SK-N-SH treated with all-trans-retinoic acid at 6 μM for 48 hours (cell line): ENCODE results near the gene SP140.

Experiments
- ARNTL ChIP-seq: fragments of 450-650 bp; formaldehyde crosslinking; IDR thresholded peaks from 2 replicates; pipeline ENCODE4 v1.5.0; 2020; ENCODE audit warnings: low read depth, mild to moderate bottlenecking, moderate library complexity, borderline replicate concordance
- CREB5 ChIP-seq: fragments of 250-450 bp; sonication (Bioruptor Pico); IDR thresholded peaks from 2 replicates; pipeline ENCODE4 v1.5.1; 2020; ENCODE audit warnings: low read depth, mild to moderate bottlenecking, moderate library complexity
- GLIS3 ChIP-seq: fragments of 250-450 bp; sonication (Bioruptor Pico); IDR thresholded peaks from 2 replicates; pipeline ENCODE4 v1.5.0; 2020; ENCODE audit warnings: mild to moderate bottlenecking, moderate library complexity
- PPARA ChIP-seq: fragments of 250-450 bp; sonication (Bioruptor Pico); IDR thresholded peaks from 2 replicates; pipeline ENCODE4 v1.5.0; 2020; ENCODE audit warnings: mild to moderate bottlenecking, borderline replicate concordance
- RARB ChIP-seq: fragments of 250-450 bp; sonication (Bioruptor Pico); IDR thresholded peaks from 2 replicates; pipeline ENCODE4 v1.8.0; 2021; ENCODE audit warnings: mild to moderate bottlenecking, moderate library complexity
- SNAI2 ChIP-seq: fragments of 250-450 bp; sonication (Bioruptor Pico); IDR thresholded peaks from 2 replicates; pipeline ENCODE4 v1.5.0; 2020; ENCODE audit warnings: mild to moderate bottlenecking, moderate library complexity
- ZC3H10 ChIP-seq: fragments of 250-450 bp; sonication (Bioruptor Pico); IDR thresholded peaks from 2 replicates; pipeline ENCODE4 v1.5.1; 2021; ENCODE audit warnings: mild to moderate bottlenecking, moderate library complexity
- ZFP3 ChIP-seq: fragments of 250-450 bp; sonication (Bioruptor Pico); IDR thresholded peaks from 2 replicates; pipeline ENCODE4 v1.5.0; 2020; ENCODE audit warnings: mild to moderate bottlenecking, moderate library complexity
- ZFP30 ChIP-seq: fragments of 450-650 bp; formaldehyde crosslinking; IDR thresholded peaks from 2 replicates; pipeline ENCODE4 v1.5.0; 2022; ENCODE audit warnings: mild to moderate bottlenecking, moderate library complexity
- ZNF70 ChIP-seq: fragments of 450-650 bp; formaldehyde crosslinking; IDR thresholded peaks from 2 replicates; pipeline ENCODE4 v1.5.0; 2020; ENCODE audit warnings: mild to moderate bottlenecking, moderate library complexity
- TF ChIP-seq, protein P1 (sequence below): fragments of 250-450 bp; sonication (Bioruptor Pico); IDR thresholded peaks from 2 replicates; pipeline ENCODE4 v1.8.0; 2020; ENCODE audit warnings: mild to moderate bottlenecking, moderate library complexity, borderline replicate concordance

GRCh38 chr2:230347659-230348305, 122.2 kb downstream of the SP140 start:
- no peak for TF ChIP-seq RARB (CRISPR knock-in tag)
- TF ChIP-seq ZFP3 = no peak
- TF ChIP-seq ZC3H10 = no peak
- TF ChIP-seq ZNF70 (CRISPR knock-in tag) = no peak
- no peak for TF ChIP-seq PPARA (CRISPR knock-in tag)
- TF ChIP-seq SNAI2 (CRISPR knock-in tag) = no peak
- no peak for TF ChIP-seq ZFP30
- no peak for TF ChIP-seq CREB5 (CRISPR knock-in tag)
- TF ChIP-seq, protein P1, sequence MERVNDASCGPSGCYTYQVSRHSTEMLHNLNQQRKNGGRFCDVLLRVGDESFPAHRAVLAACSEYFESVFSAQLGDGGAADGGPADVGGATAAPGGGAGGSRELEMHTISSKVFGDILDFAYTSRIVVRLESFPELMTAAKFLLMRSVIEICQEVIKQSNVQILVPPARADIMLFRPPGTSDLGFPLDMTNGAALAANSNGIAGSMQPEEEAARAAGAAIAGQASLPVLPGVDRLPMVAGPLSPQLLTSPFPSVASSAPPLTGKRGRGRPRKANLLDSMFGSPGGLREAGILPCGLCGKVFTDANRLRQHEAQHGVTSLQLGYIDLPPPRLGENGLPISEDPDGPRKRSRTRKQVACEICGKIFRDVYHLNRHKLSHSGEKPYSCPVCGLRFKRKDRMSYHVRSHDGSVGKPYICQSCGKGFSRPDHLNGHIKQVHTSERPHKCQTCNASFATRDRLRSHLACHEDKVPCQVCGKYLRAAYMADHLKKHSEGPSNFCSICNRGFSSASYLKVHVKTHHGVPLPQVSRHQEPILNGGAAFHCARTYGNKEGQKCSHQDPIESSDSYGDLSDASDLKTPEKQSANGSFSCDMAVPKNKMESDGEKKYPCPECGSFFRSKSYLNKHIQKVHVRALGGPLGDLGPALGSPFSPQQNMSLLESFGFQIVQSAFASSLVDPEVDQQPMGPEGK (CRISPR knock-in tag) = no peak
- no peak for TF ChIP-seq GLIS3
- TF ChIP-seq ARNTL (CRISPR knock-in tag) = no peak
